IMR-90 (cell line): ENCODE measurements around the gene CCDC107. TPM values are rescaled to one million over a fixed set of nuclear protein-coding genes. Genes with fewer than 3 reads are reported as not detected.

Experiments used
- ATAC-seq: fragments of 200-7000 bp; cut with Tn5 transposase; 2 replicates; pipeline ENCODE4 v1.9.1; 2020; ENCODE audit warnings: low read depth, mild to moderate bottlenecking, moderate library complexity
- BruUV-seq: library from RNA; stranded (reverse); fragments of 400-500 nt; replicated peaks from 2 replicates; lab custom pipeline; 2021; lab: Mats Ljungman, UMichigan
- CTCF ChIA-PET: fragments of 300-600 bp; formaldehyde crosslinking; extraction: SDS; loops from one replicate; lab custom pipeline; 2021; ENCODE audit warnings: antibody characterized with exemption; lab: Yijun Ruan, JAX
- POLR2A ChIA-PET: fragments of 300-600 bp; sonication (Branson Sonifier 250); formaldehyde crosslinking; loops from one replicate; lab custom pipeline; 2022; ENCODE audit warnings: antibody characterized with exemption; ENCODE audit not compliant: unreplicated experiment; lab: Charles Lee
- DNase-seq: peaks from one replicate; pipeline ENCODE4 v3.0.0; 2013
- H2AFZ ChIP-seq: replicated peaks from 2 replicates; pipeline ENCODE3; 2013; ENCODE audit warnings: low read length, mild to moderate bottlenecking; ENCODE audit not compliant: poor library complexity
- H2AK5ac ChIP-seq: 2 replicates; pipeline ENCODE4 v1.6.1; 2013; ENCODE audit warnings: low read depth, low read length, inconsistent platforms
- H2AK9ac ChIP-seq: replicated peaks from 2 replicates; pipeline ENCODE3; 2013; ENCODE audit warnings: mild to moderate bottlenecking, low read depth, low read length, moderate library complexity; ENCODE audit not compliant: poor library complexity
- H2BK120ac ChIP-seq: 2 replicates; pipeline ENCODE4 v1.6.1; 2013; ENCODE audit warnings: low read depth, low read length, inconsistent platforms
- H2BK15ac ChIP-seq: 3 replicates; pipeline ENCODE4 v1.6.1; 2013; ENCODE audit warnings: low read depth, low read length, inconsistent platforms
- H2BK20ac ChIP-seq: 2 replicates; pipeline ENCODE4 v1.6.1; 2013; ENCODE audit warnings: low read depth, mild to moderate bottlenecking, inconsistent platforms, low read length, moderate library complexity
- H2BK5ac ChIP-seq: 2 replicates; pipeline ENCODE4 v1.6.1; 2013; ENCODE audit warnings: mild to moderate bottlenecking, low read depth, low read length, inconsistent platforms; ENCODE audit not compliant: poor library complexity, severe bottlenecking
- H3K14ac ChIP-seq: replicated peaks from 2 replicates; pipeline ENCODE4 v1.6.1; 2013; ENCODE audit warnings: low read depth, low read length, inconsistent platforms
- H3K18ac ChIP-seq: 2 replicates; pipeline ENCODE4 v1.6.1; 2013; ENCODE audit warnings: low read depth, low read length, control low read depth
- H3K23ac ChIP-seq: 2 replicates; pipeline ENCODE4 v1.6.1; 2013; ENCODE audit warnings: low read depth, low read length, inconsistent platforms
- H3K27ac ChIP-seq: 2 replicates; pipeline ENCODE4 v1.5.1; 2013; ENCODE audit warnings: mild to moderate bottlenecking, control low read depth, low read length; ENCODE audit not compliant: insufficient read depth
- H3K27me3 ChIP-seq: 2 replicates; pipeline ENCODE4 v1.6.1; 2013; ENCODE audit warnings: low read length; ENCODE audit not compliant: control insufficient read depth, insufficient read depth
- H3K36me3 ChIP-seq: 2 replicates; pipeline ENCODE4 v1.6.1; 2013; ENCODE audit warnings: low read length, mixed read lengths; ENCODE audit not compliant: control insufficient read depth, insufficient read depth
- H3K4ac ChIP-seq: 2 replicates; pipeline ENCODE4 v1.6.1; 2013; ENCODE audit warnings: low read depth, low read length, inconsistent platforms
- H3K4me1 ChIP-seq: 2 replicates; pipeline ENCODE4 v1.6.1; 2013; ENCODE audit warnings: low read length, mixed read lengths; ENCODE audit not compliant: control insufficient read depth, insufficient read depth
- H3K4me2 ChIP-seq: 2 replicates; pipeline ENCODE4 v1.6.1; 2013; ENCODE audit warnings: low read depth, mild to moderate bottlenecking, control low read depth, low read length, moderate library complexity
- H3K4me3 ChIP-seq: 2 replicates; pipeline ENCODE4 v1.5.1; 2013; ENCODE audit warnings: low read depth, mild to moderate bottlenecking, control low read depth, low read length, moderate library complexity; ENCODE audit not compliant: insufficient read depth
- H3K56ac ChIP-seq: 2 replicates; pipeline ENCODE4 v1.6.1; 2013; ENCODE audit warnings: low read length, inconsistent platforms; ENCODE audit not compliant: insufficient read depth; ENCODE audit errors: extremely low read depth
- H3K79me1 ChIP-seq, 2 experiments: 2 replicates each; pipeline ENCODE4 v1.6.1; 2013; ENCODE audit warnings: low read length in 2 of 2, inconsistent platforms in 1 of 2, low read depth in 1 of 2
- H3K9ac ChIP-seq: 2 replicates; pipeline ENCODE4 v1.6.1; 2013; ENCODE audit warnings: low read depth, low read length, control low read depth
- H3K9me1 ChIP-seq: 2 replicates; pipeline ENCODE4 v1.6.1; 2013; ENCODE audit warnings: low read length, inconsistent platforms; ENCODE audit not compliant: insufficient read depth
- H3K9me3 ChIP-seq: 2 replicates; pipeline ENCODE4 v1.6.1; 2013; ENCODE audit warnings: low read length; ENCODE audit not compliant: control insufficient read depth, insufficient read depth
- H4K20me1 ChIP-seq: 2 replicates; pipeline ENCODE4 v1.6.1; 2013; ENCODE audit warnings: low read length, inconsistent platforms; ENCODE audit not compliant: insufficient read depth
- H4K5ac ChIP-seq: 2 replicates; pipeline ENCODE4 v1.6.1; 2013; ENCODE audit warnings: mild to moderate bottlenecking, low read depth, low read length, control low read depth
- H4K8ac ChIP-seq, 2 experiments: 2 replicates each; pipeline ENCODE4 v1.6.1; 2013; ENCODE audit warnings: low read depth in 2 of 2, low read length in 2 of 2, control low read depth in 1 of 2, inconsistent platforms in 1 of 2
- H4K91ac ChIP-seq: 2 replicates; pipeline ENCODE4 v1.6.1; 2013; ENCODE audit warnings: low read depth, low read length, inconsistent platforms; ENCODE audit not compliant: insufficient read depth
- BHLHE40 ChIP-seq: fragments of 150-350 bp; IDR thresholded peaks from 2 replicates; pipeline ENCODE4 v1.6.1; 2016; ENCODE audit warnings: mild to moderate bottlenecking, low read depth, low read length
- CTCF ChIP-seq: conservative IDR thresholded peaks from 2 replicates; pipeline ENCODE4 v1.5.1; 2012; ENCODE audit warnings: mild to moderate bottlenecking, low read depth, low read length, improper control_type of control experiment
- FOS ChIP-seq: fragments of 150-350 bp; IDR thresholded peaks from 2 replicates; pipeline ENCODE4 v1.6.1; 2016; ENCODE audit warnings: low read depth, low read length
- POLR2A ChIP-seq: IDR thresholded peaks from 2 replicates; pipeline ENCODE4 v1.6.1; 2012; ENCODE audit warnings: mild to moderate bottlenecking, low read depth, low read length
- USF2 ChIP-seq: fragments of 150-350 bp; IDR thresholded peaks from 2 replicates; pipeline ENCODE4 v1.6.1; 2017; ENCODE audit warnings: mild to moderate bottlenecking, antibody characterized with exemption, low read length, low read depth
- WGBS, 2 experiments: methylation state at CpG; one replicate each; pipeline versions ENCODE4 v1.1.5 to v1.1.7; 2013; ENCODE audit warnings: missing lambda C conversion rate in 2 of 2; ENCODE audit not compliant: insufficient read length in 1 of 2; ENCODE audit errors: extremely low coverage in 2 of 2; 5-methylcytosine and 5-hydroxymethylcytosine counted together
- dilution Hi-C: fragments of 300-500 bp; cut with HindIII; formaldehyde crosslinking; loops from one replicate; pipeline ENCODE4 v1.14.3; 2018; ENCODE audit warnings: low sequenced_read_pairs; ENCODE audit not compliant: unreplicated experiment
- in situ Hi-C: fragments of 300-500 bp; cut with MboI; formaldehyde crosslinking; loops from 3 replicates; pipeline ENCODE4 v1.14.3; 2019; ENCODE audit warnings: low sequenced_read_pairs, inconsistent platforms, mixed read lengths
- intact Hi-C: fragments of 100-400 bp; cut with micrococcal nuclease; formaldehyde crosslinking; loops from 2 replicates; pipeline ENCODE4 v1.10.0; 2022
- polyA plus RNA-seq, 3 experiments: library from polyadenylated mRNA; depleted of rRNA; stranded (reverse); fragments of >200 nt; gene quantifications; 2 replicates each; pipeline ENCODE4 v1.2.3, GENCODE V29; 2012; ENCODE audit warnings: low replicate concordance in 1 of 3
- total RNA-seq: library from RNA; depleted of rRNA; stranded (reverse); fragments of >200 nt; gene quantifications from 2 replicates; pipeline ENCODE4 v1.2.3, GENCODE V29; 2012

Gene CCDC107
- total and polyA plus RNA-seq, 2 of the 4 experiments (the other 2 are of a cell fraction) = 6.8 to 21.1 TPM

- TF ChIP-seq CTCF (peak; percentile 20; the same call in 1 of the 2 replicates), BHLHE40 (peak; percentile 90)
Observed at GRCh38 chr9:35657546-35658136, 451 bp upstream of the CCDC107 start, which contains the start of gene RMRP (continued).

- Histone ChIP-seq H3K9me3 (no peaks in the 10 kb centered on the region), H3K4me3 (peak overlapping the region; percentile 78), H3K36me3 (peaks cover 11% of the 10 kb centered on the region), H2AK5ac (peak overlapping the region; percentile 29; the same call in 1 of the 2 replicates), H3K27ac (peak overlapping the region; percentile 88), H2BK20ac (0 out of 2 replicates have a peak overlapping the region, but pooled peaks have one; percentile 2), H2BK120ac (peak overlapping the region; percentile 28; the same call in 1 of the 2 replicates), H4K20me1 (peaks cover 3% of the 10 kb centered on the region; the same call in 1 of the 2 replicates), H2AK9ac (peak overlapping the region; percentile 92), H3K4ac (peak overlapping the region; percentile 92), H3K4me2 (peak overlapping the region; percentile 70), H4K8ac (peak overlapping the region; percentile 3 to 88; a peak in 3 of 4 replicates), H3K4me1 (peaks cover 7% of the 10 kb centered on the region), H3K23ac (peak overlapping the region; percentile 78), H3K14ac (peak overlapping the region; percentile 94), H3K56ac (peak overlapping the region; percentile 80; the same call in 1 of the 2 replicates), H3K18ac (no peak overlapping the region), H2BK15ac (peak overlapping the region; percentile 31; the same call in 1 of the 3 replicates), H2BK5ac (peak overlapping the region; percentile 87), H4K5ac (no peak overlapping the region), H3K9ac (peak overlapping the region; percentile 85), H3K9me1 (peaks cover 2% of the 10 kb centered on the region; the same call in 1 of the 2 replicates), H3K79me1 (peaks cover 19 to 49% of the 10 kb centered on the region in 2 experiments; a peak in 3 of 4 replicates), H2AFZ (peak overlapping the region; percentile 93), H3K27me3 (no peaks in the 10 kb centered on the region), H4K91ac (peak overlapping the region; percentile 35)
- DNase-seq (peak; percentile 70), ATAC-seq (peak; percentile 13)
- in situ Hi-C loops = loop anchor here (10.0 kb wide), 1 partner anchor 154 kb away; no protein-coding TSS in a partner anchor
- dilution Hi-C loops = no loop called here
- ChIA-PET POLR2A (no interaction called here), CTCF (interaction anchor here (0.5 to 3.1 kb wide), 9 partner anchors 11 to 327 kb away, joined by 3 to 19 read pairs (median 3); partner anchors contain the start of genes CA9, CREB3 and TLN1)
- TF ChIP-seq USF2 = no peak
- 0 out of 2 replicates have a peak, but pooled peaks have one; percentile 23 for TF ChIP-seq FOS
- TF ChIP-seq POLR2A = no peak
- TF ChIP-seq CTCF = no peak
- intact Hi-C loops = loop anchor here (1.0 to 10.0 kb wide), 5 partner anchors 33 to 174 kb away; partner anchors contain the start of genes HINT2 and SPAG8
- WGBS, 2 experiments = 0% methylated on average over 1 of the region's 2 CpGs; no CpG with 5 or more reads in 1 of the 2 experiments
- BruUV-seq = TSS peak; percentile 59
Observed at GRCh38 chr9:35658968-35659220, 802 bp downstream of the CCDC107 start.
